GM19351 (cell line): Measurements from ENCODE around the gene LIN52.

Experiments
- ATAC-seq: cut with Tn5 transposase; IDR thresholded peaks from one replicate; pipeline ENCODE4 v1.9.1; 2021; ENCODE audit warnings: mild to moderate bottlenecking, moderate library complexity; ENCODE audit not compliant: unreplicated experiment

The LIN52 gene

GRCh38 chr14:74190927-74191575 lies 106.3 kb downstream of the LIN52 start:
- ATAC-seq: no peak

- ATAC-seq: no peak
These were observed 109.9 kb downstream of the LIN52 start for GRCh38 chr14:74194506-74195274.

- ATAC-seq: no peak
These were observed 110.9 kb downstream of the LIN52 start for GRCh38 chr14:74195623-74196022.

GRCh38 chr14:74198441-74199234 lies 113.9 kb downstream of the LIN52 start:
- ATAC-seq: no peak

GRCh38 chr14:74202113-74202512 lies 117.4 kb downstream of the LIN52 start:
- no peak for ATAC-seq

GRCh38 chr14:74203639-74204038 lies 118.9 kb downstream of the LIN52 start:
- ATAC-seq: no peak

GRCh38 chr14:74204491-74204890 lies 119.7 kb downstream of the LIN52 start:
- no peak for ATAC-seq

- ATAC-seq: no peak
These were observed 121.1 kb downstream of the LIN52 start for GRCh38 chr14:74205882-74206281.

GRCh38 chr14:74207943-74208342 lies 123.2 kb downstream of the LIN52 start:
- no peak for ATAC-seq

GRCh38 chr14:74208642-74209041 lies 123.9 kb downstream of the LIN52 start:
- ATAC-seq: no peak

GRCh38 chr14:74211945-74212580 lies 127.3 kb downstream of the LIN52 start:
- ATAC-seq: no peak

- ATAC-seq: no peak
These were observed 129.4 kb downstream of the LIN52 start for GRCh38 chr14:74213907-74214803.

- no peak for ATAC-seq
These were observed 131.9 kb downstream of the LIN52 start for GRCh38 chr14:74216671-74217070.

- ATAC-seq: no peak
These were observed 133.1 kb downstream of the LIN52 start for GRCh38 chr14:74217672-74218448.

GRCh38 chr14:74218462-74218861 lies 133.7 kb downstream of the LIN52 start:
- ATAC-seq: no peak

- no peak for ATAC-seq
These were observed 134.8 kb downstream of the LIN52 start for GRCh38 chr14:74219277-74220205.

GRCh38 chr14:74220991-74221390 lies 136.2 kb downstream of the LIN52 start:
- no peak for ATAC-seq

GRCh38 chr14:74221741-74222140 lies 137.0 kb downstream of the LIN52 start:
- ATAC-seq: no peak
